Lower leg skin (tissue), 4 donors: Measurements from ENCODE around the gene KRTAP12-4. TPM values are rescaled to one million over a fixed set of nuclear protein-coding genes. Genes with fewer than 3 reads are reported as not detected.
A peak's percentile ranks its signal among the peaks of the same experiment; 100 is the strongest.
"Not testable (repeated sequence)": the region's sequence is repeated elsewhere in the genome, so short reads cannot be mapped to it uniquely, and the experiment has no call there.

Experiments
- DNase-seq, 2 donors: peaks; one replicate each; pipeline ENCODE4 v3.0.0-alpha.2; 2019; ENCODE audit warnings: low spot score in 2 of 2
- H3K4me3 ChIP-seq: fragments of 200-600 bp; sonication (generic); 2 replicates; pipeline ENCODE4 v1.5.1; 2017; ENCODE audit warnings: mild to moderate bottlenecking, low read depth; ENCODE audit not compliant: poor library complexity, severe bottlenecking
- CTCF ChIP-seq, 3 donors: fragments of 450-650 bp; IDR thresholded peaks; one replicate each; pipeline ENCODE4 v1.5.1; 2016; ENCODE audit warnings: antibody characterized with exemption in 3 of 3, mild to moderate bottlenecking in 3 of 3, moderate library complexity in 2 of 3
- POLR2A ChIP-seq, 2 donors: fragments of 450-650 bp; IDR thresholded peaks; one replicate each; pipeline ENCODE4 v1.6.1; 2016 to 2017; ENCODE audit warnings: antibody characterized with exemption in 2 of 2, mild to moderate bottlenecking in 1 of 2, moderate library complexity in 1 of 2
- WGBS, 2 donors: methylation state at CpG; one replicate each; pipeline ENCODE4 v1.1.5; 2018; 5-methylcytosine and 5-hydroxymethylcytosine counted together
- intact Hi-C: fragments of 100-400 bp; cut with DNase I; formaldehyde crosslinking; loops from one replicate; pipeline ENCODE4 v1.15.0; 2023; ENCODE audit warnings: low total_unique reads
- total RNA-seq, 4 donors: library from RNA; depleted of rRNA; stranded (reverse); fragments of >200 nt; gene quantifications; one replicate each; pipeline ENCODE4 v1.1.0, GENCODE V29; 2016

KRTAP12-4 gene
- total RNA-seq, 4 donors from 2014 or later = not detected

GRCh38 chr21:44687671-44688070, 33.2 kb upstream of the KRTAP12-4 start:
- 66 to 72% methylated on average over 11 of the region's 11 CpGs for WGBS, 2 donors

GRCh38 chr21:44686843-44687561, 32.5 kb upstream of the KRTAP12-4 start:
- no peak for TF ChIP-seq CTCF (IDR thresholded peaks at IDR 0.05)
- TF ChIP-seq POLR2A (IDR thresholded peaks at IDR 0.05) = no peak
- peak in 1 of 2 donors; percentile 72 for DNase-seq
- no peak overlapping the region for H3K4me3 ChIP-seq
- WGBS, 2 donors = 78% methylated on average over 25 of the region's 25 CpGs
- intact Hi-C loops = no loop called here

More at GRCh38 chr21:44687671-44688070, 33.2 kb upstream of the KRTAP12-4 start:
- no peak overlapping the region for H3K4me3 ChIP-seq
- TF ChIP-seq POLR2A (IDR thresholded peaks at IDR 0.05) = no peak
- TF ChIP-seq CTCF (IDR thresholded peaks at IDR 0.05) = no peak
- intact Hi-C loops = no loop called here
- DNase-seq = peak in 1 of 2 donors; percentile 73

- DNase-seq = peak in 1 of 2 donors; percentile 43
- 49 to 58% methylated on average over 10 to 12 of the region's 14 CpGs for WGBS, 2 donors
- intact Hi-C loops = no loop called here
- no peak overlapping the region for H3K4me3 ChIP-seq
- no peak for TF ChIP-seq CTCF (IDR thresholded peaks at IDR 0.05)
- TF ChIP-seq POLR2A (IDR thresholded peaks at IDR 0.05) = no peak
Observed at GRCh38 chr21:44686000-44686781, 31.7 kb upstream of the KRTAP12-4 start.

- H3K4me3 ChIP-seq, intact Hi-C loops: not testable (repeated sequence)
- 84 to 87% methylated on average over 6 of the region's 6 CpGs for WGBS, 2 donors
- DNase-seq = peak in 1 of 2 donors; percentile 63
Observed at GRCh38 chr21:44685050-44685449, 30.6 kb upstream of the KRTAP12-4 start.

- TF ChIP-seq CTCF (IDR thresholded peaks at IDR 0.05) = no peak
- TF ChIP-seq POLR2A (IDR thresholded peaks at IDR 0.05) = no peak
- peak in 1 of 2 donors; percentile 61 for DNase-seq
- no peak overlapping the region for H3K4me3 ChIP-seq
- intact Hi-C loops = no loop called here
- 73 to 74% methylated on average over 6 of the region's 6 CpGs for WGBS, 2 donors
Observed at GRCh38 chr21:44684483-44684882, 30.0 kb upstream of the KRTAP12-4 start.

- no peak overlapping the region for H3K4me3 ChIP-seq
- WGBS, 2 donors = 75 to 79% methylated on average over 7 of the region's 7 CpGs
- DNase-seq = peak in 1 of 2 donors; percentile 54
- intact Hi-C loops = no loop called here
- no peak for TF ChIP-seq POLR2A (IDR thresholded peaks at IDR 0.05)
- TF ChIP-seq CTCF (IDR thresholded peaks at IDR 0.05) = no peak
Observed at GRCh38 chr21:44684077-44684476, 29.6 kb upstream of the KRTAP12-4 start.
